ENCODE results near the gene FANCI. TPM values are rescaled to one million over a fixed set of nuclear protein-coding genes. Genes with fewer than 3 reads are reported as not detected.

FANCI gene
- total RNA-seq, 2 donors from 2014 or later: 94.5 to 173 TPM

DNA sequence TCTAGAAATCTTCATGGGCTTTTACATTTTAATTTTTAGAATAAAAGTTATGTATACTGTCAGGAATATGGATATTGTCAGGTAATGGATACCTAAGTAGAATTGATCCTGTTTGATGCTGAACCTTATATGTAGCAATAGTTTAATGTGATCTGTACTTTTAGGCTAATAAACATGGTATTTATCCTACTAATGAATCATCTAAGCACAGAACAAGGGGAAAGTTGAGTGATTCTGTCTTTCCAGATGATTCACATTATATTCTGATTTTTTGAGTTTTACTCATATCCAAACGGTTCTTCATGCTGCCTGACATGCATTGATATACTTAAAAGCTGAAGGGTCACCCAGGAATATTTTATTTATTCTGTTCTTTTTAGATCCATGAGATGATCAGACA, 34.5 kb downstream of the FANCI start:
- Mint-ChIP-seq H3K9me3 (no peaks in the 10 kb centered on the region), H3K27ac (no peak overlapping the region), H3K27me3 (ENCODE audit: insufficient read depth) (no peaks in the 10 kb centered on the region), H3K36me3 (ENCODE audit: low read depth) (peaks cover 15% of the 10 kb centered on the region), H3K4me1 (no peaks in the 10 kb centered on the region), H3K4me3 (no peak overlapping the region)
- Histone ChIP-seq H3K9me3 (ENCODE audit: control insufficient read depth, low read length) (no peaks in the 10 kb centered on the region), H3K27ac (ENCODE audit: low read depth, low read length) (no peak overlapping the region), H3K9ac (ENCODE audit: extremely low read depth, low read length, poor library complexity, severe bottlenecking) (no peak overlapping the region), H3K36me3 (ENCODE audit: control insufficient read depth, insufficient read depth, low read length) (peaks cover 81% of the 10 kb centered on the region), H3K27me3 (ENCODE audit: control insufficient read depth, insufficient read depth, low read length, poor library complexity, severe bottlenecking) (no peaks in the 10 kb centered on the region), H3K4me3 (ENCODE audit: low read length) (no peak overlapping the region), H3K4me1 (ENCODE audit: control insufficient read depth, insufficient read depth, low read length) (no peaks in the 10 kb centered on the region)
- TF ChIP-seq, protein P1, sequence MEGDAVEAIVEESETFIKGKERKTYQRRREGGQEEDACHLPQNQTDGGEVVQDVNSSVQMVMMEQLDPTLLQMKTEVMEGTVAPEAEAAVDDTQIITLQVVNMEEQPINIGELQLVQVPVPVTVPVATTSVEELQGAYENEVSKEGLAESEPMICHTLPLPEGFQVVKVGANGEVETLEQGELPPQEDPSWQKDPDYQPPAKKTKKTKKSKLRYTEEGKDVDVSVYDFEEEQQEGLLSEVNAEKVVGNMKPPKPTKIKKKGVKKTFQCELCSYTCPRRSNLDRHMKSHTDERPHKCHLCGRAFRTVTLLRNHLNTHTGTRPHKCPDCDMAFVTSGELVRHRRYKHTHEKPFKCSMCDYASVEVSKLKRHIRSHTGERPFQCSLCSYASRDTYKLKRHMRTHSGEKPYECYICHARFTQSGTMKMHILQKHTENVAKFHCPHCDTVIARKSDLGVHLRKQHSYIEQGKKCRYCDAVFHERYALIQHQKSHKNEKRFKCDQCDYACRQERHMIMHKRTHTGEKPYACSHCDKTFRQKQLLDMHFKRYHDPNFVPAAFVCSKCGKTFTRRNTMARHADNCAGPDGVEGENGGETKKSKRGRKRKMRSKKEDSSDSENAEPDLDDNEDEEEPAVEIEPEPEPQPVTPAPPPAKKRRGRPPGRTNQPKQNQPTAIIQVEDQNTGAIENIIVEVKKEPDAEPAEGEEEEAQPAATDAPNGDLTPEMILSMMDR (conservative IDR thresholded peaks at IDR 0.05): no peak
- no peak for DNase-seq
- WGBS, 2 experiments (ENCODE audit: insufficient coverage in 1 of 2, insufficient read length in 1 of 2): 95 to 100% methylated on average over 1 of the region's 1 CpG

GRCh38 chr15:89282631-89283030, 38.9 kb downstream of the FANCI start:
- H3K9ac ChIP-seq (ENCODE audit: extremely low read depth, low read length, poor library complexity, severe bottlenecking): no peak overlapping the region
- H3K4me3 ChIP-seq (ENCODE audit: low read length): no peak overlapping the region
- 98 to 100% methylated on average over 3 to 4 of the region's 4 CpGs for WGBS, 2 experiments (ENCODE audit: insufficient coverage in 1 of 2, insufficient read length in 1 of 2)
- no peaks in the 10 kb centered on the region for H3K4me1 Mint-ChIP-seq
- DNase-seq: no peak
- no peaks in the 10 kb centered on the region for H3K27me3 ChIP-seq (ENCODE audit: control insufficient read depth, insufficient read depth, low read length, poor library complexity, severe bottlenecking)
- TF ChIP-seq, protein P1 (conservative IDR thresholded peaks at IDR 0.05): no peak
- H3K36me3 Mint-ChIP-seq (ENCODE audit: low read depth): peaks cover 47% of the 10 kb centered on the region
- H3K4me1 ChIP-seq (ENCODE audit: control insufficient read depth, insufficient read depth, low read length): no peaks in the 10 kb centered on the region
- H3K36me3 ChIP-seq (ENCODE audit: control insufficient read depth, insufficient read depth, low read length): peaks cover 84% of the 10 kb centered on the region
- peaks cover 11% of the 10 kb centered on the region for H3K9me3 ChIP-seq (ENCODE audit: control insufficient read depth, low read length)
- H3K27ac Mint-ChIP-seq: no peak overlapping the region
- no peak overlapping the region for H3K27ac ChIP-seq (ENCODE audit: low read depth, low read length)
- peaks cover 11% of the 10 kb centered on the region for H3K9me3 Mint-ChIP-seq
- no peaks in the 10 kb centered on the region for H3K27me3 Mint-ChIP-seq (ENCODE audit: insufficient read depth)
- H3K4me3 Mint-ChIP-seq: no peak overlapping the region

- Mint-ChIP-seq H3K4me1 (no peaks in the 10 kb centered on the region), H3K36me3 (ENCODE audit: low read depth) (peaks cover 50% of the 10 kb centered on the region)
- peaks cover 87% of the 10 kb centered on the region for H3K36me3 ChIP-seq (ENCODE audit: control insufficient read depth, insufficient read depth, low read length)
Measured at GRCh38 chr15:89283201-89283600, 39.4 kb downstream of the FANCI start.

More at GRCh38 chr15:89283201-89283600, 39.4 kb downstream of the FANCI start:
- H3K4me1 ChIP-seq (ENCODE audit: control insufficient read depth, insufficient read depth, low read length): no peaks in the 10 kb centered on the region
- TF ChIP-seq, protein P1 (conservative IDR thresholded peaks at IDR 0.05): no peak
- peaks cover 11% of the 10 kb centered on the region for H3K9me3 Mint-ChIP-seq
- no peak overlapping the region for H3K9ac ChIP-seq (ENCODE audit: extremely low read depth, low read length, poor library complexity, severe bottlenecking)
- H3K27ac Mint-ChIP-seq: no peak overlapping the region
- DNase-seq: no peak
- H3K27ac ChIP-seq (ENCODE audit: low read depth, low read length): no peak overlapping the region
- no peaks in the 10 kb centered on the region for H3K27me3 ChIP-seq (ENCODE audit: control insufficient read depth, insufficient read depth, low read length, poor library complexity, severe bottlenecking)
- peaks cover 11% of the 10 kb centered on the region for H3K9me3 ChIP-seq (ENCODE audit: control insufficient read depth, low read length)
- H3K4me3 Mint-ChIP-seq: no peak overlapping the region
- H3K4me3 ChIP-seq (ENCODE audit: low read length): no peak overlapping the region
- 97 to 100% methylated on average over 3 to 4 of the region's 4 CpGs for WGBS, 2 experiments (ENCODE audit: insufficient coverage in 1 of 2, insufficient read length in 1 of 2)
- H3K27me3 Mint-ChIP-seq (ENCODE audit: insufficient read depth): no peaks in the 10 kb centered on the region

Measured in endodermal cell (in vitro differentiated cells).